ENCODE measurements around the gene CDCP1.

Gene CDCP1

GRCh38 chr3:45145681-45146614 is at the start of gene CDCP1:
TSS of gene CDCP1 (minus strand) at chr3:45146378. CDS start at chr3:45146287, 91 bp downstream.
- DNase-seq (ENCODE audit: low read depth): no peak

GRCh38 chr3:45194791-45195190 is 48.6 kb upstream of the CDCP1 start:
- no peak for DNase-seq (ENCODE audit: low read depth)

GRCh38 chr3:45191924-45192417 is 45.8 kb upstream of the CDCP1 start:
- DNase-seq (ENCODE audit: low read depth): no peak

GRCh38 chr3:45191424-45191823 is 45.2 kb upstream of the CDCP1 start:
- no peak for DNase-seq (ENCODE audit: low read depth)

- no peak for DNase-seq (ENCODE audit: low read depth)
These were observed 42.8 kb upstream of the CDCP1 start for GRCh38 chr3:45188719-45189659.

GRCh38 chr3:45187694-45188141 is 41.5 kb upstream of the CDCP1 start:
- DNase-seq (ENCODE audit: low read depth): no peak

GRCh38 chr3:45186871-45187270 is 40.7 kb upstream of the CDCP1 start:
- no peak for DNase-seq (ENCODE audit: low read depth)

- DNase-seq (ENCODE audit: low read depth): no peak
These were observed 39.3 kb upstream of the CDCP1 start for GRCh38 chr3:45185461-45185860.

- no peak for DNase-seq (ENCODE audit: low read depth)
These were observed 38.9 kb upstream of the CDCP1 start for GRCh38 chr3:45185052-45185451.

GRCh38 chr3:45183872-45184262 is 37.7 kb upstream of the CDCP1 start:
- DNase-seq (ENCODE audit: low read depth): no peak

GRCh38 chr3:45182915-45183871 is 37.0 kb upstream of the CDCP1 start:
- DNase-seq (ENCODE audit: low read depth): peak; percentile 36

GRCh38 chr3:45181496-45181895 is 35.3 kb upstream of the CDCP1 start:
- DNase-seq (ENCODE audit: low read depth): no peak

- DNase-seq (ENCODE audit: low read depth): no peak
These were observed 34.7 kb upstream of the CDCP1 start for GRCh38 chr3:45180899-45181298.

- peak; percentile 23 for DNase-seq (ENCODE audit: low read depth)
These were observed 33.9 kb upstream of the CDCP1 start for GRCh38 chr3:45180051-45180450.

GRCh38 chr3:45179163-45179562 is 33.0 kb upstream of the CDCP1 start:
- DNase-seq (ENCODE audit: low read depth): no peak

GRCh38 chr3:45178183-45179023 is 32.2 kb upstream of the CDCP1 start:
- no peak for DNase-seq (ENCODE audit: low read depth)

GRCh38 chr3:45176912-45177311 is 30.7 kb upstream of the CDCP1 start:
- no peak for DNase-seq (ENCODE audit: low read depth)

GRCh38 chr3:45174234-45174633 is 28.1 kb upstream of the CDCP1 start:
- no peak for DNase-seq (ENCODE audit: low read depth)

- DNase-seq (ENCODE audit: low read depth): no peak
These were observed 27.6 kb upstream of the CDCP1 start for GRCh38 chr3:45173776-45174175.

- DNase-seq (ENCODE audit: low read depth): no peak
These were observed 25.1 kb upstream of the CDCP1 start for GRCh38 chr3:45171283-45171682.
